Keratinocyte (primary cell): ENCODE data around the gene IL1RAP. TPM values are rescaled to one million over a fixed set of nuclear protein-coding genes. Genes with fewer than 3 reads are reported as not detected.

Experiments used
- DNase-seq: peaks from one replicate; pipeline ENCODE4 v3.0.0-alpha.2; 2011; ENCODE audit warnings: low read depth, missing footprints, low spot score
- FAIRE-seq: peaks from 2 replicates; lab custom pipeline; 2011; peaks lifted over from hg19 to GRCh38; lab: Jason Lieb, UNC
- H2AFZ ChIP-seq: 2 replicates; pipeline ENCODE4 v1.6.0; 2012; ENCODE audit warnings: low read length, control low read depth, inconsistent platforms; ENCODE audit not compliant: control insufficient read depth
- H3K27ac ChIP-seq: 2 replicates; pipeline ENCODE4 v1.5.1; 2011; ENCODE audit warnings: low read length; ENCODE audit not compliant: control insufficient read depth, insufficient read depth
- H3K27me3 ChIP-seq: 3 replicates; pipeline ENCODE4 v1.6.0; 2011; ENCODE audit warnings: low read length; ENCODE audit not compliant: control insufficient read depth, insufficient read depth; ENCODE audit errors: extremely low read depth
- H3K36me3 ChIP-seq, 2 experiments: 2 replicates in 1 of 2; 3 replicates in 1 of 2; pipeline ENCODE4 v1.5.1; 2011; ENCODE audit warnings: low read length in 2 of 2, mild to moderate bottlenecking in 1 of 2; ENCODE audit not compliant: control insufficient read depth in 2 of 2, insufficient read depth in 2 of 2; ENCODE audit errors: extremely low read depth in 1 of 2
- H3K4me1 ChIP-seq: 3 replicates; pipeline ENCODE4 v1.5.1; 2011; ENCODE audit warnings: low read length; ENCODE audit not compliant: control insufficient read depth, insufficient read depth; ENCODE audit errors: extremely low read depth
- H3K4me2 ChIP-seq: 3 replicates; pipeline ENCODE4 v1.6.0; 2011; ENCODE audit warnings: low read depth, low read length; ENCODE audit not compliant: control insufficient read depth, insufficient read depth; ENCODE audit errors: extremely low read depth
- H3K4me3 ChIP-seq, 3 experiments: fragments of 200-600 bp in 1 of 3; sonication (generic) in 1 of 3; 2 replicates in 2 of 3; 3 replicates in 1 of 3; pipeline ENCODE4 v1.5.1; 2011 to 2016; ENCODE audit warnings: low read length in 3 of 3, mild to moderate bottlenecking in 3 of 3, control low read depth in 2 of 3, inconsistent platforms in 1 of 3, low read depth in 1 of 3, mixed read lengths in 1 of 3, mixed run types in 1 of 3, moderate library complexity in 1 of 3; ENCODE audit not compliant: control insufficient read depth in 2 of 3, insufficient read depth in 2 of 3; ENCODE audit errors: extremely low read depth in 1 of 3
- H3K79me2 ChIP-seq: 2 replicates; pipeline ENCODE4 v1.6.0; 2012; ENCODE audit warnings: low read length; ENCODE audit not compliant: control insufficient read depth, insufficient read depth
- H3K9ac ChIP-seq: 3 replicates; pipeline ENCODE4 v1.6.0; 2011; ENCODE audit warnings: low read length; ENCODE audit not compliant: control insufficient read depth, insufficient read depth; ENCODE audit errors: extremely low read depth
- H3K9me1 ChIP-seq: 3 replicates; pipeline ENCODE4 v1.6.0; 2011; ENCODE audit warnings: low read length; ENCODE audit not compliant: control insufficient read depth, insufficient read depth; ENCODE audit errors: extremely low read depth
- H3K9me3 ChIP-seq: 2 replicates; pipeline ENCODE4 v1.5.1; 2012; ENCODE audit warnings: low read depth, low read length; ENCODE audit not compliant: control insufficient read depth
- H4K20me1 ChIP-seq: 3 replicates; pipeline ENCODE4 v1.6.0; 2011; ENCODE audit warnings: low read length; ENCODE audit not compliant: control insufficient read depth, insufficient read depth; ENCODE audit errors: extremely low read depth
- CTCF ChIP-seq, 3 experiments: IDR thresholded peaks in 1 of 3; conservative IDR thresholded peaks in 1 of 3; optimal IDR thresholded peaks in 1 of 3; 2 replicates in 2 of 3; 3 replicates in 1 of 3; pipeline versions ENCODE3 to v1.5.1; 2011; ENCODE audit warnings: low read length in 3 of 3, mild to moderate bottlenecking in 3 of 3, moderate library complexity in 2 of 3, control low read depth in 1 of 3, inconsistent platforms in 1 of 3; ENCODE audit not compliant: insufficient read depth in 2 of 3; ENCODE audit errors: extremely low read depth in 1 of 3
- EZH2 ChIP-seq: IDR thresholded peaks from one replicate; pipeline ENCODE4 v1.6.1; 2012; ENCODE audit warnings: inconsistent platforms, mild to moderate bottlenecking, low read length, moderate library complexity
- dilution Hi-C: fragments of 300-500 bp; cut with MboI; formaldehyde crosslinking; loops from one replicate; pipeline ENCODE4 v1.7.0; 2020; ENCODE audit warnings: low sequenced_read_pairs; ENCODE audit not compliant: extremely low pct_ligation_motif_present
- polyA plus RNA-seq, 5 experiments: library from polyadenylated mRNA; depleted of rRNA in 3 of 5; stranded (reverse) in 3 of 5; stranded (forward) in 1 of 5; unstranded in 1 of 5; fragments of >200 nt; gene quantifications; 1 replicate in 1 of 5; 2 replicates in 3 of 5; 3 replicates in 1 of 5; pipeline versions ENCODE4 v1.2.1 to v1.2.3, GENCODE V29; 2011 to 2012; ENCODE audit warnings: missing spikeins in 2 of 5, low read depth in 1 of 5, low replicate concordance in 1 of 5

Gene IL1RAP
- polyA plus RNA-seq, 1 donor (not counting 4 experiments of a cell fraction or from before 2014, with no cell fraction given): 69.7 TPM

- Histone ChIP-seq H3K36me3 (no peaks in the 10 kb centered on the region), H3K4me3 (no peak overlapping the region), H3K9ac (no peak overlapping the region), H3K9me3 (no peaks in the 10 kb centered on the region), H3K4me2 (no peak overlapping the region), H3K4me1 (no peaks in the 10 kb centered on the region), H2AFZ (no peak overlapping the region), H4K20me1 (no peaks in the 10 kb centered on the region), H3K27me3 (no peaks in the 10 kb centered on the region), H3K9me1 (no peaks in the 10 kb centered on the region), H3K27ac (no peak overlapping the region), H3K79me2 (no peaks in the 10 kb centered on the region)
- dilution Hi-C loops: no loop called here
- DNase-seq (no peak), FAIRE-seq (no peak)
- TF ChIP-seq EZH2: no peak
- no peak for TF ChIP-seq CTCF (optimal IDR thresholded peaks at IDR 0.05 in 1 of 3, IDR thresholded peaks at IDR 0.05 in 1 of 3, conservative IDR thresholded peaks at IDR 0.05 in 1 of 3; ENCODE audit: extremely low read depth in 1 of 3, insufficient read depth in 2 of 3, low read length in 3 of 3)
Measured at GRCh38 chr3:190658106-190658505, 144.2 kb downstream of the IL1RAP start.

- Histone ChIP-seq H3K27ac (no peak overlapping the region), H2AFZ (no peak overlapping the region), H4K20me1 (no peaks in the 10 kb centered on the region), H3K4me2 (no peak overlapping the region), H3K27me3 (no peaks in the 10 kb centered on the region), H3K4me3 (no peak overlapping the region), H3K79me2 (no peaks in the 10 kb centered on the region), H3K9me3 (no peaks in the 10 kb centered on the region), H3K9me1 (no peaks in the 10 kb centered on the region), H3K36me3 (no peaks in the 10 kb centered on the region), H3K9ac (no peak overlapping the region), H3K4me1 (no peaks in the 10 kb centered on the region)
- TF ChIP-seq CTCF (optimal IDR thresholded peaks at IDR 0.05 in 1 of 3, IDR thresholded peaks at IDR 0.05 in 1 of 3, conservative IDR thresholded peaks at IDR 0.05 in 1 of 3; ENCODE audit: extremely low read depth in 1 of 3, insufficient read depth in 2 of 3, low read length in 3 of 3): no peak
- TF ChIP-seq EZH2: no peak
- dilution Hi-C loops: no loop called here
- DNase-seq: no peak
- FAIRE-seq: no peak
Measured at GRCh38 chr3:190666821-190667220, 152.9 kb downstream of the IL1RAP start.
